HepG2 (cell line): ENCODE measurements around the gene SEC16A. TPM values are rescaled to one million over a fixed set of nuclear protein-coding genes. Genes with fewer than 3 reads are reported as not detected.

Experiments
- FOXA3 ChIP-seq: IDR thresholded peaks from 2 replicates; pipeline ENCODE4 v1.6.1; 2016; ENCODE audit warnings: missing genetic modification reagents, missing compliant biosample characterization
- FOXC1 ChIP-seq: sonication (generic); formaldehyde crosslinking; IDR thresholded peaks from 2 replicates; pipeline ENCODE4 v1.8.0; 2022; ENCODE audit warnings: mild to moderate bottlenecking, missing genetic modification reagents, borderline replicate concordance
- HOXA3 ChIP-seq: sonication (generic); formaldehyde crosslinking; IDR thresholded peaks from 2 replicates; pipeline ENCODE4 v1.5.0; 2020; ENCODE audit warnings: missing genetic modification reagents
- HOXA5 ChIP-seq: sonication (generic); formaldehyde crosslinking; IDR thresholded peaks from 2 replicates; pipeline ENCODE4 v1.4.0; 2020; ENCODE audit warnings: missing genetic modification reagents
- NFATC3 ChIP-seq: sonication (generic); formaldehyde crosslinking; IDR thresholded peaks from 2 replicates; pipeline ENCODE4 v1.5.1; 2020; ENCODE audit warnings: mild to moderate bottlenecking, missing genetic modification reagents
- NR2F1 ChIP-seq, 2 experiments: fragments of 450-650 bp in 1 of 2; formaldehyde crosslinking in 1 of 2; IDR thresholded peaks; 2 replicates each; pipeline versions ENCODE4 v1.5.0 to v1.6.1; 2016 to 2020; ENCODE audit warnings: mild to moderate bottlenecking in 1 of 2, missing compliant biosample characterization in 1 of 2, missing genetic modification reagents in 1 of 2, moderate library complexity in 1 of 2
- RERE ChIP-seq: IDR thresholded peaks from 2 replicates; pipeline ENCODE4 v1.6.1; 2016; ENCODE audit warnings: low read depth, missing genetic modification reagents, missing compliant biosample characterization
- REST ChIP-seq, 2 experiments: IDR thresholded peaks; 2 replicates each; pipeline ENCODE4 v1.6.1; 2011 to 2012; ENCODE audit warnings: low read length in 2 of 2, borderline replicate concordance in 1 of 2, low read depth in 1 of 2, mild to moderate bottlenecking in 1 of 2, moderate library complexity in 1 of 2
- ZBTB43 ChIP-seq: sonication (generic); formaldehyde crosslinking; conservative IDR thresholded peaks from 2 replicates; pipeline ENCODE4 v1.4.0; 2020; ENCODE audit warnings: missing genetic modification reagents
- ZNF205 ChIP-seq: IDR thresholded peaks from 2 replicates; pipeline ENCODE4 v1.6.1; 2018; ENCODE audit warnings: missing biosample characterization, missing genetic modification reagents
- ZNF275 ChIP-seq: sonication (generic); formaldehyde crosslinking; IDR thresholded peaks from 2 replicates; pipeline ENCODE4 v1.8.0; 2022; ENCODE audit warnings: missing genetic modification reagents, mild to moderate bottlenecking, inconsistent platforms, borderline replicate concordance
- ZNF30 ChIP-seq: sonication (generic); formaldehyde crosslinking; IDR thresholded peaks from 2 replicates; pipeline ENCODE4 v1.5.0; 2020; ENCODE audit warnings: mild to moderate bottlenecking, missing genetic modification reagents
- ZNF367 ChIP-seq: sonication (generic); formaldehyde crosslinking; IDR thresholded peaks from 2 replicates; pipeline ENCODE4 v1.4.0; 2020; ENCODE audit warnings: missing genetic modification reagents, borderline replicate concordance
- ZNF644 ChIP-seq: IDR thresholded peaks from 2 replicates; pipeline ENCODE4 v1.6.1; 2016; ENCODE audit warnings: low read depth
- polyA plus RNA-seq, 8 experiments: library from polyadenylated mRNA; depleted of rRNA in 3 of 8; stranded (reverse) in 7 of 8; unstranded in 1 of 8; fragments of >200 nt; fragmentation: Illumina TruSeq in 4 of 8; extraction: Trizol in 4 of 8; gene quantifications; 2 replicates each; pipeline versions ENCODE4 v1.2.1 to v1.2.3, GENCODE V29; 2011 to 2016; ENCODE audit warnings: low read depth in 4 of 8, missing spikeins in 1 of 8, mixed read lengths in 1 of 8; ENCODE audit not compliant: insufficient read depth in 1 of 8
- total RNA-seq, 5 experiments: library from RNA; depleted of rRNA; stranded (reverse); fragments of >200 nt; fragmentation: Illumina TruSeq; extraction: Trizol; gene quantifications; 2 replicates each; pipeline ENCODE4 v1.2.3, GENCODE V29; 2016; ENCODE audit warnings: low read depth in 1 of 5

The SEC16A gene
- total and polyA plus RNA-seq, 2 of the 13 experiments (the other 11 are each of a cell fraction or from before 2014, with no cell fraction given): 15.9 to 18.9 TPM

GRCh38 chr9:136482793-136483588 is at the start of gene SEC16A (continued):
- TF ChIP-seq ZNF205 (CRISPR knock-in tag): 0 out of 2 replicates have a peak, but pooled peaks have one; percentile 35
- no peak for TF ChIP-seq ZNF30 (CRISPR knock-in tag)
- TF ChIP-seq ZBTB43 (CRISPR knock-in tag): no peak
- no peak for TF ChIP-seq RERE
- TF ChIP-seq NFATC3 (CRISPR knock-in tag): no peak
- no peak for TF ChIP-seq ZNF644
- no peak for TF ChIP-seq ZNF367 (CRISPR knock-in tag)
- TF ChIP-seq ZNF275 (CRISPR knock-in tag): no peak
- TF ChIP-seq HOXA3 (CRISPR knock-in tag): peak; percentile 95
- TF ChIP-seq NR2F1 (CRISPR knock-in tag; IDR thresholded peaks at IDR 0.05): no peak
- TF ChIP-seq FOXA3 (CRISPR knock-in tag): no peak
- 0 out of 2 replicates have a peak, but pooled peaks have one; percentile 43 for TF ChIP-seq HOXA5 (CRISPR knock-in tag)
- TF ChIP-seq FOXC1: 0 out of 2 replicates have a peak, but pooled peaks have one; percentile 57
- TF ChIP-seq REST (IDR thresholded peaks at IDR 0.05; ENCODE audit: borderline replicate concordance in 1 of 2, low read depth in 1 of 2, low read length in 2 of 2): peak in 1 of 2 experiments; percentile 19; a peak in 1 of 4 replicates
